Stimulated activated CD4-positive, alpha-beta T cell treated with anti-CD3 and anti-CD28 coated beads, TNF-alpha, amount 100 ng/mL, for 4 hours (primary cell): ENCODE data around the gene ABHD5.
"Not testable (repeated sequence)": the region's sequence is repeated elsewhere in the genome, so short reads cannot be mapped to it uniquely, and the experiment has no call there.

Experiments
- DNase-seq, 3 experiments: peaks; one replicate each; pipeline ENCODE4 v3.0.0-alpha.2; 2020; ENCODE audit warnings: low read depth in 3 of 3

ABHD5 gene

DNA sequence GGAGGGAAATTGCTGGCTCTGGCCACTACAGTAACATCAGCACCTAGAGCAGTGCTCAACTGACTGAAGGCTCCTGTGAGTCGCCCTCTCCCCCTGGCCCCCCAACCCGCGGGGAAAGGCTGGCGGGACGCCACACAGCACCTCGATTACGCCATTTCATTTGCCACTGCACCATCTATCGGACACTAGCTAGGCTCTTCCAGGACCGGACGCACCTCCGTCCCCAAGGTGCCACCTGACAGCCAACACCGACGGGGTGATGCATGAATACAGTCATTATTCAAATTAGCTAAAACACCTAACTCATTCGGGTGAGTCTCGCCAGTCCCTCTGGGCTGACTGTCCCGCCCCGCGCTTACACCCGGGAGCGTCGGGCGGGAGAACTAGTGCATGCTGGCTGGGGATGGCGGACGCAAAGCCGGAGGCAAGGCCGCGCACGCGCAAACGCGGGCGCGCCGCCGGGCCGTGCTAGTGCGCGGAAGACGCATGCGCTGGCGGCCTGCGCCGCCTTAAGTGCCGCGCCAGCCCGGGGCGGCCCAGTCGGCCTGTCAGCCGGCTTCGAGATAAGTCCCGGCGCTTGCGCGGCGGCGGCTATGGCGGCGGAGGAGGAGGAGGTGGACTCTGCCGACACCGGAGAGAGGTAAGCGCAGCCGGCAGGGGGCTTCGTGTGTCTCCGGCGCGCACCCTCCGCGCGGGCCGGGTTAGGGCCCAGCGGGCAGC, at the start of gene ABHD5:
Gene ABHD5, plus strand, starts transcription at position 539 of the 720 bp plus-strand sequence. Its CDS starts 55 bp downstream, at position 594.
- peak; percentile 86 to 93 (median 88) for DNase-seq

DNA sequence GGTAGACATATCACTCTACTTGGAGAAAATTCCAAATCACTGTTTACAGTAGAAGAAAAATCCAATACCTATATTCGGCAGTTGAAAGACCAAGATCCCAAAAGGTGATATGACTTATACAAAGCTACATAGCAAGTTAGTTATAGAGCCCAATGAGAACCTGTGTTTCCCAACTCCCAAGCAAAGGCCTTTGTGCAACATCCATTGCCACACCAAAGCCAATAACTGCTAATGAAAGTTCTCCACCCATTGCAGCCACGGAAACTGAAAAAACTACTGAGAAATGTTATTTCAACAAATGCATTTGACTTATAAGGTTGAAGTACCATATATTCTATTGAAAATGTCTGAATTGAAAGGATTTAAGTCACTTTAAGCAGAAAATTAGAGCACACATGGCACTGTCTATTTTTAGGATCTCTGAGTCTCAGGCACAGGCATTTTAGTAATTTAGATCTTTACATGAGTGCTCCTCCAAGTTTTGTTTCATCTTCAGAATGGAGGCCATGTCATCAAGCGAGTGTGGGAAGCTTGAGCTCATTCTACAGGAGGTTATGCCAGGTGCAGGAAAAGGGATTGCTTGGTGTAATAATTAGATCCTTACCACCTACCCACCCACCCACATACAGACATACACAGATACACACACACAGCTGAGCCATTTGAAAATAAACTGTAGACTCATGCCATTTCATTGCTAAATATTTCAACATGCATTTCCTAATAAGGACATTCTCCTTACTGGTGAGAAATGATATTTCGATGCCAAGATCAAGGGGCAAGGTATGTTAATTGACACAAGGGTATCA, 49.2 kb upstream of the ABHD5 start:
- no peak for DNase-seq

DNA sequence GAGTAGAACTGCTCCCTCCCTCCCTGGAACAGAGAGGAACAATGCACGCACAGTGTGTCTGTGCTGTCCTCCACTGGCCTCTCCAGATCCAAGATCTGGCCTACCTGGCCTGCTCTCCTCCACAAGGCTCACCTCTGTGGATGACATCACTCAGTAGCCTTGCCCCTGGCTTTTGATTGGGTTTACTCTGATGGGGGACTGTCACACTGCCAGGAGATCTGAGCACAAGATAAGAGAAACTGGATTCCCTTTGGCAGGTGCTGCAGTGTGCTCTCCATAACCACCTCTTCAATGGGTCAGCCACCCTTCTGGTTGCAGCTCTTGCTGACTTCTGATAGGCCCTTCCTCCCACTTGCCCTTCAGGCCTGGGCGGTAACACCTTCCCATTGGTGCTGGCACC, 46.3 kb upstream of the ABHD5 start:
- DNase-seq = no peak

DNA sequence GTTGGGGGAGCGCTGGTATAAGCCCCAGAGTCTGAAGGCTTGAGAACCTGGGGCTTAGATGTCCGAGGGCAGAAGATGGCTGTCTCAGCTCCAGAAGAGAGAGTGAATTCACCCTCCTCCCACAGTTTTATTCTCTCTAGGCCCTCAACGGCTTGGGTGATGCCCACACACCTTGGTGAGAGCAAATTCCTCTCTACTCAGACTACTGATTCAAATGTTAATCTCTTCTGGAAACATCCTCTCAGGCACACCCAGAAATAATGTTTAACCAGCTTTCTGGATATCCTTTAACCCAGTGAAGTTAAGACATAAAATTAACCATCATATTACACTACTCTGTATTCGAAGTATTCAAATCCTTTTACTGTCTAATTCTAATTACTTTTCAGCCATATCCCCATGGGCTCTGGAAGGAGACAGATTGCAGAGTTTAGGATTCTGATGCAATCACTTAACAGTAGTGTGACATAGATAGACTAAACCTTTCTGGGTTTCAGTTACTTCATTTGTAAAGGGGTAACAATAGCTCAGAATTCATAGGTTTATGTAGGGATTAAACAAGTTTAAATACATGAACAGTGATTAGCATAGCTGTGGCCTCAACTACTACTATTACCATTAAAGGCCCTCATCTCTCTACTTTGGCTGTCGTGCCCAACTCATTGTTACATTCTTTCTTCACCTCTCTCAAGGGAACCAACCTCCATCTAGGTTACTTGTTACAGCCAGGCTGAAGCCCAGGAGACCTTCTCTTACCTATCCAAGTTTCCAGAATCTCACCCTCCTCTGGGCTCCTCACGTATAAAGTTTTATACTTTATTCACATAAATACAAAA, 43.2 kb upstream of the ABHD5 start:
- no peak for DNase-seq

DNA sequence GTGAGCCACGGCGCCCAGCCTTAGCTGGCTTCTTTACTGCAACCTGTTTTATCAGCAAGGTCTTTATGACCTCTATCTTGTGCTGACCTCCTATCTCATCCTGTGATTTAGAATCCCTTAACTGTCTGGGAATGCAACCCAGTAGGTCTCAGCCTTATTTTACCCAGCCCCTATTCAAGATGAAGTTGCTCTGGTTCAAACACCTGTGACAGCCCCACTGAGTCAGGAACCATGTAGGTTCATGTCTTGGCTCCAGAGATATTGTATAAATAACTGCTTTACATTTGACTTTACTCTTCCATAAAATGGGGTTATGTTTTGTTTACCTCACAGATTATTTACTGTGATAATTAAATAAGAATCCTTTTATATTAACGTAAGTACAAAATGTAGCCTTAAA, 41.8 kb upstream of the ABHD5 start:
- DNase-seq = no peak

DNA sequence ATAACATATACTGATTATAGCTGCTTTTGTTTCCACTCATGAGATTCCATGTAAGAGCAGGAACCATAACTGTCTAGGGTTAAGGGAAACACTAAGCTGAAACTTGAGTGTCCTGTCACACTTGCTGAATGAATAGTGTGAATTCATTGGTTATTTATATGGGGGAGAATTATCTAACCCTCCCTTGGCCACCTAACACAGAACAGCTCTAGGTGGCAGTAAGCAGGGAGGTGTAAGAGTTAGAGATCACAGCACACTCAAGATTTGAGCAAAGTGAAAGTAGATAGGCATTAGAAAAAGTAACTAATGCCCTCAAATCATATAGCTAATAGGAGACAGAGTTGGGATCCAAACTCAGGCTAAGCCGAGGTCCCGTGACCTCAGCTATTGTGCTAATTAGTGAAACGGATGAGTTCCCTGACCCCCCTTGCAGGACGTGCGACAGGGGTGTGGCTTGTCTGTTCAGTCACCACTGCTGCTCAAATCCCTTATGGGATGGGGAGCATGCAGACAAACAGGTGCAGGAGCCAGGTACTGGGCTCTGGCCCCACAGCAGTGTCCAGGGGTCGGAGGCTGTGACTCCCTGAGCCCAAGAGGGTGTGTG, 41.3 kb upstream of the ABHD5 start:
- no peak for DNase-seq

DNA sequence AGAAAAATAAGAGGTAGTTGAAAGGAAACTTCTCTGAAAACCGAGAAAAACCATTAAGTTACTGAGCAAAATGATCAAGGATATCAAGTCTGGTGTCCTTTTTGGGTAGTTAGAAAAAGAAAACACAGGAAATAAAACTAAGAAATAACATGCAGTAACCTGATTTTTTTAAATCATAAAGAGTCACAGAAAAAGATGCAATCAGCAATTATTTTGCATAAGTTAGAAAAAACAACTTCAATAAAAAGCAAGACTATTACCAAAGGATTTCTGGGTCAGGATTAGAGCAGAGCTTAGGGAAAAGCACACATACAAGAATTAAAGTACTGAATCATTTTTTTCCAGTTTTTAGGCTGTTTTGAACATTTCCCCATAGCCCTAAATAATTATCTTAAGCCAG, 40.4 kb upstream of the ABHD5 start:
- DNase-seq = no peak

DNA sequence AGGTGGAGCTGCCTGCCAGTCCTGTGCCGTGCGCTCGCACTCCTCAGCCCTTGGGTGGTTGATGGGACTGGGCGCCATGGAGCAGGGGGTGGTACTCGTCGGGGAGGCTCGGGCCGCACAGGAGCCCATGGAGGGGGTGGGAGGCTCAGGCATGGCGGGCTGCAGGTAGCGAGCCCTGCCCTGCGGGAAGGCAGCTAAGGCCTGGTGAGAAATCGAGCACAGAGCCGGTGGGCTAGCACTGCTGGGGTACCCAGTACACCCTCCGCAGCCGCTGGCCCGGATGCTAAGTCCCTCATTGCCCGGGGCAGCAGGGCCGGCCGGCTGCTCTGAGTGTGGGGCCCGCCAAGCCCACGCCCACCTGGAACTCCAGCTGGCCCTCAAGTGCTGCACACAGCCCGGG, 34.3 kb upstream of the ABHD5 start:
- not testable (repeated sequence) for DNase-seq

DNA sequence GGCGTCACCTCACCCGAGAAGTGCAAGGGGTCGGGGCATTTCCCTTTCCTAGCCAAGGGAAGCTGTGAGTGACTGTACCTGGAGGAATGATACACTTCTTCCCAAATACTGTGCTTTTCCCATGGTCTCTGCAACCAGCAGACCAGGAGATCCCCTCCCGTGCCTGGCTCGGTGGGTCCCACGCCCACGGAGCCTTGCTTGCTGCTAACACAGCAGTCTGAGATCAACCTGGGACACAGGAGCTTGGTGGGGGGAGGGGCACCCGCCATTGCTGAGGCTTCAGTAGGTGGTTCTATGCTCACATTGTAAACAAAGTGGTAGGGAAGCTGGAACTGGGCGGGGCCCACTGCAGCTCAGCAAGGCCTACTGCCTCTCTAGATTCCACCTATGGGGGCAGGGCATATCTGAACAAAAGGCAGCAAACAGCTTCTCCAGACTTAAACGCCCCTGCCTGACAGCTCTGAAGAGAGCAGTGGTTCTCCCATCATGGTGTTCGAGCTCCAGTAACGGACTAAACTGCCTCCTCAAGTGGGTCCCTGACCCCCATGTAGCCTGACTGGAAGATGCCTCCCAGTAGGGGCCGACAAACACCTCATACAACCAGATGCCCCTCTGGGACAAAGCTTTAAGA, 31.4 kb upstream of the ABHD5 start:
- DNase-seq = no peak

DNA sequence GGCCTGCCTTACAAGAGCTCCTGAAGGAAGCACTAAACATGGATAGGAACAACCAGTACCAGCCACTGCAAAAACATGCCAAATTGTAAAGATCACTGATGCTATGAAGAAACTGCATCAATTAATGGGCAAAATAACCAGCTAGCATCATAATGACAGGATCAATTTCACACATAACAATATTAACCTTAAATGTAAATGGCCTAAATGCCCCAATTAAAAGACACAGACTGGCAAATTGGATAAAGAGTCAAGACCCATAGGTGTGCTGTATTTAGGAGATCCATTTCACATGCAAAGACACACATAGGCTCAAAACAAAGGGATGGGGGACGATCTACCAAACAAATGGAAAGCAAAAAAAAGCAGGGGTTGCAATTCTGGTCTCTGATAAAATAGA, 29.4 kb upstream of the ABHD5 start:
- DNase-seq = not testable (repeated sequence)

DNA sequence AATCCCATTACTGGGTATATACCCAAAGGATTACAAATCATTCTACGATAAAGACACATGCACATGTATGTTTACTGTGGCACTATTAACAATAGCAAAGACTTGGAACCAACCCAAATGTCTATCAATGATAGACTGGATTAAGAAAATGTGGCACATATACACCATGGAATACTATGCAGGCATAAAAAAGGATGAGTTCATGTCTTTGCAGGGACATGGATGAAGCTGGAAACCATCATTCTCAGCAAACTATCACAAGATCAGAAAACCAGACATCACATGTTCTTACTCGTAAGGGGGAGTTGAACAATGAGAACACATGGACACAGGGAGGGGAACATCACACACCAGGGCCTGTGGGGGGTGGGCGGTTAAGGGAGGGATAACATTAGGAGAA, 25.7 kb upstream of the ABHD5 start:
- DNase-seq = not testable (repeated sequence)

DNA sequence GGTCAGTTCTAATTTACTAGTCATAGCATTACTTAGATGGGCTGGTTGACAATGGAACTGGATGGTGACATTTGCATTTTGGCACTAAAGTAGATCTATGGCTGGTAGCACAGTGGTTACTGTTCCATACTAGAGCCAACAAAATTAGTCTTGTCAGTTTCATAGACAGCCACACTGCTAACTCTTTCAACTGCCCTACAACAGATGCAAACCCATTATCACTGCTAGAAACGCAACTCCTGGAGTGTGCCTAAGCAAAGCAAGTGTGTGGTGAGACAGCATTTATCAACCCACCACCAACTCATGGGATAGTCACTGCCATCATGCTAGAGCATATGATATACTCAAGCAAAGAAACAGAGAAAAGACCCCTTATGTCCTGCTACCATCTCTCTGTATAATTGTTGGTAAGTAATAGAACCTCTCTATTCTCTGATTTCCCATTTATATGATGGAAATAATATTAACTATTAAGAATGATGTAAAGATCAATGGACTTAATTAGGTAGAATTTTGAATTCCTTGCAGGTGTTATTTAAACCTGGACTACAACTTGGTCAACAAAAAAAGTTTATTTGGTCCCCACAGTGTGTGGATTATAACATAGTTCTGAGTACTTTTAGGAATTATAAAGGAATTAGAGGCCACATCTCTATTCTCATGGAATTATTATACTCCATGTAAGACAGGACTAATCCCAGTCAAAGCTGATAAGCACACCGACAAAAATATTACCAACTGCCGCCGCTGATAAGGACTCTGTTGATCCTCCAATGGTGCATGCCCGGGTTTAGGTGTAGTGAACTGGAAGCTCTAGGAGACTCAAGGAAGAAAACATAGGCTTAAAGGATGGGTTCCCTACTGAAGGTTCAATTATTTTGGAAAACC, 19.9 kb upstream of the ABHD5 start:
- DNase-seq = no peak

DNA sequence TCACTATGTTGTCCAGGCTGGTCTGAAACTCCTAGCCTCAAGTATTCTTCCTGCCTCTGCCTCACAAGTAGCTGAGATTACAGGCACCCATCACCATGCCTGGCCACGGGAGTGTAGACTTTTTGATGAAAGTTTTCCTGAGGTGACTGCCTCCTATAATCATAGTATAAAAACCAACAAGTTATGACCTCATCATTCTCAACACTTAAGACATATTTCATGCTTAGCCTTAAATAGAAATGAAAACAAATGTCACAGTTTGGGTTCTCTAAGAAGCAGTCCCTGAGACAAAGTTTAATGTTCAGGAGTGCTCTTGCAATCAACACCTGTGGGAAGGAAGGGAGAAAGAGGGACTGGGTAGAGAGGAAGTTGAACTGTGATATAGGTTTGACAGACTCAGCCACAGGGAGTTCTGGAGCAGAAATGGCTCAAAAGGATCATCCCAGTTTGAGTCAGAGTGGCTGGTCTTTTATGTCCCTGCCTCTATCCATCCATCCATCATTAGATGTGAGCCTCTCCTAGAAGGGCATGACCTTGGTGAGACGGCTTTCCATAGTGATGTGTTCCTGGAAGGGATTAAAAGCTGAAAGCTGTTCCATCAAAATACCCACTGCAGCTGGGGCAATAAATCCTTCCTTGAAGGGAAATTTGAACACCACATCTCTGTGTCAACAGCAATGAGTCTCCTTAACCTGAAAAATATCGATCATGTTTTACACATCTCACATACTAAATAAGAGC, 16.2 kb upstream of the ABHD5 start:
- no peak for DNase-seq

DNA sequence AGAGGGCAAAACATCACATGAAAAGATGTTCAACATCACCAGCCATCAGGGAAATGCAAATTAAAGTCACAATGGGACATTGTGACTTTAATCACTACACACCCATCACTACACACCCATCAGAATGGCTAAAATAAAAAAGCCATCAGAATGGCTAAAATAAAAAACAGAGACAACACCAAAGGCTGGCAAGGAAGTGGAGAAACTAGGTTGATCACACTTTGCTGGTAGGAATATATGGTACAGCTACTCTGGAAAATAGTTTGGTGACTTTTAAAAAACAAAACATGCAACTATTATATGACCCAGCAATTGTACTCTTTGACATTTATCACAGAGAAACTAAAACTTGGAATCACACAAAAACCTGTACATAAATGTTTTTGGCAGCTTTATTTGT, 15.1 kb upstream of the ABHD5 start:
- no peak for DNase-seq

DNA sequence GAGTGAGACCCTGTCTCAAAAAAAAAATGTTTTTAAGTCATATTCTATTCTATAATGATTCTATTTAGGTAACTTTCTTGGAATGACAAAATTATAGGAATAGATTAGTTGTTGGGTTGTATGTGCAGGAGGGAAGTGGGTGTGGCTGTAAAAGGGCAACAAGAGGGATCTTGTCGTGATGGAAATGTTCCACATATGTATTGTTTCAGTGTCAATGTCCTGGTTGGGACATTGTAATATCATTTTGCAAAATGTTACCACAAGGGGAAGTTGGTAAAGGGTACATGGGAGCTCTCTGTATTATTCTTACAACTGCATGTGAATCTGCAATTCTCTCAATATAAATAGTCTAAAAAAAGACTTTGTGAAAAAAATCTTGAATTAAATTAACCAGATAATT, 14.3 kb upstream of the ABHD5 start:
- DNase-seq = no peak

DNA sequence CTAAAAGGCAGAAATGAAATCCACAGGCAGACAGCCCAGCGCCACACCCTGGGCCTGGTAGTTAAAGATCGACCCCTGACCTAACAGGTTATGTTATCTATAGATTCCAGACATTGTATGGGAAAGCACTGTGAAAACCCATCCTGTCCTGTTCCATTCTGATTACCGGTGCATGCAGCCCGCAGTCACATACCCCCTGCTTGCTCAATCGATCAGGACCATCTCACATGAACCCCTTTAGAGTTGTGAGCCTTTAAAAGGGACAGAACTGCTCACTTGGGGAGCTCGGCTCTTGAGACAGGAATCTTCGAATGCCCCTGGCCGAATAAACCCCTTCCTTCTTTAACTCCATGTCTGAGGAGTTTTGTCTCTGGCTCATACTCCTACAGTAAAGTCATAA, 12.4 kb upstream of the ABHD5 start:
- DNase-seq = not testable (repeated sequence)

DNA sequence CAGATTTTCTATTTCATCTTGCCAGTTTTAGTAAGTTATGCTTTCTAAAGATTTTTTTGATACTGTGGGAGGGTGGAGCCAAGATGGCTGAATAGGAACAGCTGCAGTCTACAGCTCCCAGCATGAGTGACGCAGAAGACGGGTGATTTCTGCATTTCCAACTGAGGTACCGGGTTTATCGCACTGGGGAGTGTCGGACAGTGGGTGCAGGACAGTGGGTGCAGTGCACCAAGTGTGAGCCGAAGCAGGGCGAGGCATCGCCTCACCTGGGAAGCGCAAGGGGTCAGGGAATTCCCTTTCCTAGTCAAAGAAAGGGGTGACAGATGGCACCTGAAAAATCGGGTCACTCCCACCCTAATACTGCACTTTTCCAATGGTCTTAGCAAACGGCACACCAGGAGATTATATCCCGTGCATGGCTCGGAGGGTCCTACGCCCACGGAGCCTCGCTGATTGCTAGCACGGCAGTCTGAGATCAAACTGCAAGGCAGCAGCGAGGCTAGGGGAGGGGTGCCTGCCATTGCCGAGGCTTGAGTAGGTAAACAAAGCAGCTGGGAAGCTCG, 11.8 kb upstream of the ABHD5 start:
- DNase-seq = not testable (repeated sequence)

DNA sequence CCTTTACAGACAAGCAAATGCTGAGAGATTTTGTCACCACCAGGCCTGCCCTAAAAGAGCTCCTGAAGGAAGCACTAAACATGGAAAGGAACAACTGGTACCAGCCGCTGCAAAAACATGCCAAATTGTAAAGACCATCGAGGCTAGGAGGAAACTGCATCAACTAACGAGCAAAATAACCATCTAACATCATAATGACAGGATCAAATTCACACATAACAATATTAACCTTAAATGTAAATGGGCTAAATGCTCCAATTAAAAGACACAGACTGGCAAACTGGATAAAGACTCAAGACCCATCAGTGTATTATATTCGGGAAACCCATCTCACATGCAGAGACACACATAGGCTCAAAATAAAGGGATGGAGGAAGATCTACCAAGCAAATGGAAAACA, 9.9 kb upstream of the ABHD5 start:
- not testable (repeated sequence) for DNase-seq

DNA sequence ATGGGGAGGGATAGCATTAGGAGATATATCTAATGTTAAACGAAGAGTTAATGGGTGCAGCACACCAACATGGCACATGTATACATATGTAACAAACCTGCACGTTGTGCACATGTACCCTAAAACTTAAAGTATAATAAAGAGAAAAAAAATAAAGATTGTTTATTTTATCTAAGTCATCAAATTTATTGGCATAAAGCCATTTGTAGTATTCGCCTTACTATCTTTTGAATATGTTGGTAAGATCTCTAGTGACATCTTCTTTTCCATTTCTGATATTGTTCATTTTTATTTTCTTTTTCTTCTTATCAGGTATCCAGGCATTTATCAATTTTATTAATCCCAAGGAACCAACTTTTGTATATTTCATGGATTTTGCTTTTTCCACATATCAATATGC, 5.8 kb upstream of the ABHD5 start:
- no peak for DNase-seq
